H1 (cell line): ENCODE results near the gene IQCH. TPM values are rescaled to one million over a fixed set of nuclear protein-coding genes. Genes with fewer than 3 reads are reported as not detected.
A peak's percentile ranks its signal among the peaks of the same experiment; 100 is the strongest.

Experiments
- CTCF ChIA-PET: fragments of 300-600 bp; sonication (Branson Sonifier 250); formaldehyde crosslinking; loops from one replicate; lab custom pipeline; 2021; ENCODE audit not compliant: partially characterized antibody; lab: Charles Lee
- POLR2A ChIA-PET: fragments of 300-600 bp; sonication (Branson Sonifier 250); formaldehyde crosslinking; loops from one replicate; lab custom pipeline; 2021; ENCODE audit warnings: inconsistent platforms; ENCODE audit not compliant: partially characterized antibody; lab: Charles Lee
- DNase-seq, 2 experiments: peaks; one replicate each; pipeline versions ENCODE4 v3.0.0 to v3.0.0-alpha.2; 2010 to 2022; ENCODE audit warnings: low spot score in 2 of 2, low read depth in 1 of 2, mixed read lengths in 1 of 2
- FAIRE-seq: peaks from 2 replicates; lab custom pipeline; 2011; peaks lifted over from hg19 to GRCh38; lab: Jason Lieb, UNC
- H2AFZ ChIP-seq: 2 replicates; pipeline ENCODE4 v1.8.1; 2012; ENCODE audit warnings: low read length, inconsistent platforms
- H2AK5ac ChIP-seq: 2 replicates; pipeline ENCODE4 v1.6.1; 2013; ENCODE audit warnings: low read depth, low read length
- H2BK120ac ChIP-seq: replicated peaks from 2 replicates; pipeline ENCODE3; 2013; ENCODE audit warnings: low read depth, low read length, inconsistent platforms
- H2BK12ac ChIP-seq: 2 replicates; pipeline ENCODE4 v1.6.1; 2013; ENCODE audit warnings: low read depth, low read length
- H2BK15ac ChIP-seq: 2 replicates; pipeline ENCODE4 v1.6.1; 2013; ENCODE audit warnings: low read length
- H2BK20ac ChIP-seq: 2 replicates; pipeline ENCODE4 v1.6.1; 2013; ENCODE audit warnings: low read length
- H2BK5ac ChIP-seq: 2 replicates; pipeline ENCODE4 v1.6.1; 2013; ENCODE audit warnings: low read depth, low read length
- H3K14ac ChIP-seq: 2 replicates; pipeline ENCODE4 v1.6.1; 2013; ENCODE audit warnings: inconsistent platforms; ENCODE audit not compliant: insufficient read length
- H3K18ac ChIP-seq: 2 replicates; pipeline ENCODE4 v1.6.1; 2013; ENCODE audit warnings: low read length; ENCODE audit errors: extremely low read depth
- H3K23ac ChIP-seq: 2 replicates; pipeline ENCODE4 v1.6.1; 2013; ENCODE audit warnings: inconsistent platforms; ENCODE audit not compliant: insufficient read length
- H3K23me2 ChIP-seq: 2 replicates; pipeline ENCODE4 v1.6.1; 2013; ENCODE audit warnings: low read depth, low read length
- H3K27ac ChIP-seq: 2 replicates; pipeline ENCODE4 v1.6.1; 2011; ENCODE audit warnings: low read depth, low read length, inconsistent platforms
- H3K27me3 ChIP-seq, 4 experiments: replicated peaks in 1 of 4; 1 replicate in 1 of 4; 2 replicates in 3 of 4; pipeline versions ENCODE4 v1.6.1 to v1.8.1; 2011 to 2013; ENCODE audit warnings: low read length in 3 of 4, mild to moderate bottlenecking in 3 of 4, inconsistent platforms in 2 of 4, mixed read lengths in 2 of 4, moderate library complexity in 1 of 4; ENCODE audit not compliant: control insufficient read depth in 3 of 4, insufficient read depth in 3 of 4; ENCODE audit errors: extremely low read depth in 1 of 4
- H3K36me3 ChIP-seq, 4 experiments: 2 replicates each; pipeline versions ENCODE4 v1.6.1 to v1.8.1; 2011 to 2013; ENCODE audit warnings: mild to moderate bottlenecking in 4 of 4, low read length in 3 of 4, moderate library complexity in 2 of 4, control low read depth in 1 of 4, inconsistent platforms in 1 of 4; ENCODE audit not compliant: insufficient read depth in 4 of 4, control insufficient read depth in 2 of 4
- H3K4ac ChIP-seq: replicated peaks from 2 replicates; pipeline ENCODE3; 2013; ENCODE audit warnings: low read length, low read depth, mixed read lengths, inconsistent platforms; ENCODE audit not compliant: insufficient read length
- H3K4me1 ChIP-seq, 4 experiments: replicated peaks in 1 of 4; 1 replicate in 1 of 4; 2 replicates in 3 of 4; pipeline versions ENCODE4 v1.6.1 to v1.8.1; 2011 to 2013; ENCODE audit warnings: low read length in 3 of 4, inconsistent platforms in 2 of 4, mixed read lengths in 1 of 4; ENCODE audit not compliant: insufficient read depth in 4 of 4, control insufficient read depth in 3 of 4
- H3K4me2 ChIP-seq, 2 experiments: 2 replicates each; pipeline versions ENCODE4 v1.6.1 to v1.8.1; 2011 to 2013; ENCODE audit warnings: low read depth in 2 of 2, low read length in 2 of 2, control low read depth in 1 of 2, inconsistent platforms in 1 of 2, mild to moderate bottlenecking in 1 of 2; ENCODE audit not compliant: insufficient read depth in 1 of 2
- H3K4me3 ChIP-seq, 4 experiments: fragments of 200-600, 300-600 bp in 1 of 4; sonication (generic), shearing (Covaris generic), sonication (Bioruptor Twin) in 1 of 4; 2 replicates each; pipeline versions ENCODE4 v1.5.1 to v1.8.1; 2011 to 2016; ENCODE audit warnings: low read length in 4 of 4, low read depth in 3 of 4, control low read depth in 2 of 4, inconsistent platforms in 2 of 4, mild to moderate bottlenecking in 2 of 4, mixed read lengths in 1 of 4, moderate library complexity in 1 of 4; ENCODE audit not compliant: insufficient read depth in 2 of 4; ENCODE audit errors: extremely low read depth in 1 of 4
- H3K56ac ChIP-seq: replicated peaks from 2 replicates; pipeline ENCODE3; 2013; ENCODE audit warnings: low read depth, mild to moderate bottlenecking, mixed read lengths, low read length, inconsistent platforms; ENCODE audit not compliant: insufficient read length
- H3K79me1 ChIP-seq: 2 replicates; pipeline ENCODE4 v1.6.1; 2013; ENCODE audit warnings: low read depth, low read length, control low read depth
- H3K79me2 ChIP-seq, 2 experiments: 2 replicates each; pipeline versions ENCODE4 v1.6.1 to v1.8.1; 2012 to 2013; ENCODE audit warnings: low read length in 2 of 2, mild to moderate bottlenecking in 2 of 2, inconsistent platforms in 1 of 2; ENCODE audit not compliant: insufficient read depth in 2 of 2, control insufficient read depth in 1 of 2
- H3K9ac ChIP-seq, 4 experiments: replicated peaks in 1 of 4; 1 replicate in 1 of 4; 2 replicates in 3 of 4; pipeline versions ENCODE4 v1.6.1 to v1.8.1; 2011 to 2013; ENCODE audit warnings: low read depth in 3 of 4, low read length in 3 of 4, control low read depth in 2 of 4, mild to moderate bottlenecking in 2 of 4, moderate library complexity in 2 of 4, inconsistent platforms in 1 of 4; ENCODE audit errors: extremely low read depth in 1 of 4
- H3K9me3 ChIP-seq, 2 experiments: 2 replicates each; pipeline versions ENCODE4 v1.6.1 to v1.8.1; 2012 to 2013; ENCODE audit warnings: mild to moderate bottlenecking in 2 of 2, moderate library complexity in 2 of 2, control low read depth in 1 of 2, inconsistent platforms in 1 of 2, low read depth in 1 of 2, low read length in 1 of 2, mixed read lengths in 1 of 2; ENCODE audit not compliant: insufficient read depth in 2 of 2
- H4K20me1 ChIP-seq, 2 experiments: replicated peaks in 1 of 2; 2 replicates each; pipeline versions ENCODE3 to v1.8.1; 2011 to 2013; ENCODE audit warnings: inconsistent platforms in 2 of 2, low read length in 2 of 2, mild to moderate bottlenecking in 1 of 2; ENCODE audit not compliant: insufficient read depth in 2 of 2, control insufficient read depth in 1 of 2
- H4K5ac ChIP-seq: 2 replicates; pipeline ENCODE4 v1.6.1; 2013; ENCODE audit warnings: low read length, low read depth, mixed read lengths, inconsistent platforms; ENCODE audit not compliant: insufficient read length
- H4K8ac ChIP-seq: 2 replicates; pipeline ENCODE4 v1.8.0; 2013; ENCODE audit warnings: mild to moderate bottlenecking, moderate library complexity, low read length, inconsistent platforms; ENCODE audit not compliant: insufficient read depth; ENCODE audit errors: extremely low read depth
- H4K91ac ChIP-seq: replicated peaks from 2 replicates; pipeline ENCODE3; 2013; ENCODE audit warnings: low read length, mixed read lengths, inconsistent platforms; ENCODE audit not compliant: insufficient read length
- MAFK ChIP-seq: IDR thresholded peaks from 2 replicates; pipeline ENCODE4 v1.6.1; 2012; ENCODE audit warnings: low read depth, mild to moderate bottlenecking, improper control_type of control experiment, low read length
- POLR2A ChIP-seq, 2 experiments: IDR thresholded peaks; 1 replicate in 1 of 2; 2 replicates in 1 of 2; pipeline ENCODE4 v1.6.1; 2011; ENCODE audit warnings: low read depth in 2 of 2, low read length in 2 of 2, mild to moderate bottlenecking in 2 of 2; ENCODE audit errors: control extremely low read depth in 1 of 2
- WGBS, 2 experiments: shearing (Covaris generic) in 1 of 2; methylation state at CpG; one replicate each; pipeline versions ENCODE4 v1.1.6 to v1.1.7; 2013 to 2015; ENCODE audit warnings: low lambda C conversion rate in 2 of 2, mixed read lengths in 2 of 2, inconsistent platforms in 1 of 2, low coverage in 1 of 2, missing lambda C conversion rate in 1 of 2; ENCODE audit not compliant: insufficient replicate concordance in 2 of 2, insufficient coverage in 1 of 2, insufficient read length in 1 of 2; ENCODE audit errors: extremely low coverage in 1 of 2, missing lambda C conversion rate in 1 of 2; 5-methylcytosine and 5-hydroxymethylcytosine counted together
- polyA plus RNA-seq, 7 experiments: library from polyadenylated mRNA; depleted of rRNA in 3 of 7; stranded (reverse) in 5 of 7; unstranded in 2 of 7; fragments of >200 nt in 5 of 7; fragments of 200-250 nt in 2 of 7; gene quantifications; 1 replicate in 5 of 7; 2 replicates in 1 of 7; 4 replicates in 1 of 7; pipeline versions ENCODE4 v1.2.1 to v1.2.3, GENCODE V29; 2011 to 2013; ENCODE audit warnings: missing spikeins in 2 of 7, mixed read lengths in 2 of 7
- total RNA-seq: library from RNA; stranded (reverse); fragmentation: NEBNext Ultra II Directional; extraction: Animal tissue kit (Norgen Biotek cat#: 25700); gene quantifications from 2 replicates; pipeline ENCODE4 v1.2.1, GENCODE V29; 2021

IQCH gene
- total and polyA plus RNA-seq, 2 of the 8 experiments (the other 6 are each of a cell fraction or from before 2014, with no cell fraction given): 0.60 to 1.9 TPM

- Histone ChIP-seq H2BK5ac (no peak overlapping the region), H3K56ac (no peak overlapping the region), H2AFZ (no peak overlapping the region), H3K4ac (no peak overlapping the region), H3K18ac (no peak overlapping the region), H3K36me3 (peaks cover 0 to 9% (median 2%) of the 10 kb centered on the region in 4 experiments; a peak in 5 of 8 replicates), H3K4me1 (no peaks in the 10 kb centered on the region), H2BK15ac (no peak overlapping the region), H3K9me3 (no peaks in the 10 kb centered on the region), H3K27me3 (no peaks in the 10 kb centered on the region), H2BK120ac (no peak overlapping the region), H3K4me2 (no peak overlapping the region), H3K79me1 (no peaks in the 10 kb centered on the region), H3K4me3 (no peak overlapping the region), H4K5ac (no peak overlapping the region), H3K79me2 (no peaks in the 10 kb centered on the region), H4K8ac (no peak overlapping the region), H3K27ac (no peak overlapping the region), H3K14ac (no peak overlapping the region), H4K91ac (no peak overlapping the region), H3K23ac (no peak overlapping the region), H2BK12ac (no peak overlapping the region), H4K20me1 (no peaks in the 10 kb centered on the region), H3K9ac (no peak overlapping the region), H2BK20ac (no peak overlapping the region), H2AK5ac (no peak overlapping the region), H3K23me2 (no peaks in the 10 kb centered on the region)
- ChIA-PET CTCF (interaction anchor here (1.2 kb wide), 1 partner anchor 29 kb away, joined by 3 read pairs; no protein-coding TSS in a partner anchor), POLR2A (interaction anchor here (1.1 kb wide), 1 partner anchor 11 kb away, joined by 3 read pairs; no protein-coding TSS in a partner anchor)
- 90 to 100% methylated on average over 1 to 5 of the region's 5 CpGs for WGBS, 2 experiments
- DNase-seq (no peak), FAIRE-seq (no peak)
- peak; percentile 62; the same call in 1 of the 2 replicates for TF ChIP-seq MAFK
- TF ChIP-seq POLR2A (IDR thresholded peaks at IDR 0.05; ENCODE audit: control extremely low read depth in 1 of 2, low read depth in 2 of 2, low read length in 2 of 2): no peak
These were observed 43.9 kb upstream of the IQCH start for GRCh38 chr15:67210555-67211168.
